KG1 (cell line): ENCODE data around the gene PLCG1.

Experiments used
- DNase-seq: peaks from one replicate; lab custom pipeline; 2025; lab: John Stamatoyannopoulos, UW

Gene PLCG1

GRCh38 chr20:41180599-41181333 lies 43.4 kb downstream of the PLCG1 start:
- no peak for DNase-seq

DNA sequence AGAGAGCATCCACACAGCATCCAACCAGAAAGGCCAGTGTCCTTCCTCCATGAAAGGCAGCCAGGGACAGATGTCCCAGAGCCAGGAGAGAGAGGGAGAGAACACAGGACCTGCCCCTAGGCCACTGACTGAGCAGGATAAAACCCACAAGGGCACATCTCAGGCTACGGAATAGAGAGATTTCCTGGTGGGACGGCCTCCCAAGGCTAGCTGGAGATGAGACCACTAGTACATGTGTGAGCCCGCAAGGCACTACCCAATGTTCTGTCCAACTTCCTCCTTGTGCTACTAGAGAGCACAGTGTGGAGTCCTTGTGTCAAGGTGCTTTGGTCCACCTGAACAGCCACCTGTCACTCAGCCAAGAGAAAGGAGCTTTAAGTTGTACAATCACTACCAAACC lies 44.2 kb downstream of the PLCG1 start:
- no peak for DNase-seq

GRCh38 chr20:41182296-41183212 lies 45.2 kb downstream of the PLCG1 start:
- no peak for DNase-seq

DNA sequence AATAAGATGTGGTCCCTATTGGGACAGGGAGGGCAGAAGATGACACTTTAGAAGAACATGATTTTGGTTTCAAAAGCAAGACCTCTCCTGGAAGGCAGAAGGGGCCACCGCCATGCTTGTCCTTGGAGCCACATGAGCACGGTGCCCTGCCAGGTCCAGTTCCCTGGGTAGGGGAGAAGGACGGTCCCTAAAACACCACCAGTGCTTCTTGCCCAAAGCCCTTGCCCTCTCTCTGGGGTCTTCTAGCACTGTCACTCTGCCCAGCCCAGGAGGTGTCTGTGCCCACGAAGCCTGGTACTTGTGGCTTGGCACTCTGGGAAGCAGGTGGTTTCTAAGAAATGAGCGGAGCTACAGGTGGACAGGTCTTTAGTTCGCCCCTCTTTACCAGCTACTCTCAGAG lies 46.0 kb downstream of the PLCG1 start:
- DNase-seq: no peak

- no peak for DNase-seq
These were observed 46.5 kb downstream of the PLCG1 start for GRCh38 chr20:41183831-41184230.

- DNase-seq: no peak
These were observed 47.8 kb downstream of the PLCG1 start for GRCh38 chr20:41185013-41185757.

DNA sequence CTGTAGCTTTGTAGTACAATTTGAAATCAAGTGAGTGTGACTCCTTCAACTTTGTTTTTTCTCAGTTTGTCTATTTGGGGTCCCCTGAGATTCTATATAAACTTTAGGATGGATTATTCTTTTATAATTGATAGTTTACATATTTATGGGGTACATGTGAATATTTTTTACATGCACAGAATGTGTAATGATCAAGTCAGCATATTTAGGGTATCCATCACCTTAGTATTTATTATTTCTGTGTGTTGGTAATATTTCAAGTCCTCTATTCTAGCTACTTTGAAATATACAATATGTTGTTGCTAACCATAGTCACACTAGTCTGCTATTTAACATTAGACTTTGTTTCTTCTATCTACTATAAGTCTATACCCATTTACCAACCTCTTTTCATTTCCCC lies 50.3 kb downstream of the PLCG1 start:
- DNase-seq: no peak

DNA sequence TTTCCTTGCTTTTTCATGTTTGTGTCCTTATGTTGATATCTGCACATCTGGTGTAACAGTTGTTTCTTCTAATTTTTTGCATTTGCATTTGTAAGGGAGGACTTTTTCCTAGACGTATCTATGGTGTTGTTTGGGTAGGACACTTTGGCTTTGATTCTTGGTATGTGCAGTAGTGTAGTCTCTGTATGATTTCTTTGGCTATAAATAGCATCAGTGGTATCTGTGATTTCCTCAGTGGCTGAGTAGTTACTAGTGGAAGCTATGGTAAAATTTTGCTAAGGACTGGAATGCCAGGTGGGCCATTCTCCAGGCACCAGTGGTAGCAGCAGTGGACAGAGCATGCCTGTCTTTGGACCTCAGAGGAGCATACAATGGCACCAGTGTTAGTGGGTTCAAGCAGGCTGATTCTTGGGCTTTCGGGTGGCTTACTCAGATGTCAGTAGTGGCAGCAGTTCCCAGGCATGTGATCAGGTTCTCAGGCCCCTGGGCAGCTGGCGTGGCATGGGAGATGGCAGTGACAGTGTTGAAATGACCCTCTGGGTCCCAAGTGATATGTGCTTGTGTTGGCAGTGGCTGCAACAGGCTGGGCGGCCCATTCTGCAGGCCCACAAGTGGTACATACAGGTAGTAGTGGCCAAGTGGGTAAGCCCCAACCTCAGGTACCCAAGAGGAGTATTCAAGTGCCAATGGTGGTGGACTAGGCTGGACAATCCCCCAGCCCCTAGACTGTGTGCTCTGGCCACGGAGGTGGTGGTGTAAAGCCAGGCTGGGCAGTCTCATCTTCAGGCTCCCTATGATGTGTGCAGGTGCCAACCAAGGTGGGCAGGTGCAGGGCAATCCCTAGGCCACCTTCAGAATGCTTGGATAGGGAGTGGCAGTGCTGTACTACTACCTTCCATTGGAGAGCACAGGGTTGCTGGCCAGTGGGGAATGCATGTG lies 54.5 kb downstream of the PLCG1 start:
- DNase-seq: no peak

- DNase-seq: no peak
These were observed 55.2 kb downstream of the PLCG1 start for GRCh38 chr20:41192575-41192974.

GRCh38 chr20:41196653-41197225 lies 59.4 kb downstream of the PLCG1 start:
- DNase-seq: no peak

GRCh38 chr20:41198443-41198842 lies 61.1 kb downstream of the PLCG1 start:
- DNase-seq: no peak

- no peak for DNase-seq
These were observed 63.3 kb downstream of the PLCG1 start for GRCh38 chr20:41200446-41201202.

DNA sequence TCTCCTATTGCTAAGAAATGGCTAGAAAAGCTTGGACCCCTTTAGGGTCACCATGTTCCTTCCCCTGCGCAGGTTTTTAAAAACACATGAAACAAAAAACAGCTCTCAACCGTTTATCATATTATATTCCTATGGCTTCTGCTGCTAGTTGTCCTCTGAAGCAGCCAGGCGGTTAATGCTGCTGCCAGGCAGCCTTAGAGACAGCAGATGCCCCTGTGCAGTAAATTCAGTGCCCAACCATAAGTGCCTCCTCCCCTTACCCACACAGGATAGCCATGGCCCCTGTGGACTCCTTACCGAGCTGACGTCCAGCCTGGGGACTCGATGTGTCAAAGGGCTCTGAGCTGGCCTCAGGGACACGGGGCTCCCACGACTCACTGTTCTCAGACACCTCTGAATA lies 64.4 kb downstream of the PLCG1 start:
- no peak for DNase-seq

DNA sequence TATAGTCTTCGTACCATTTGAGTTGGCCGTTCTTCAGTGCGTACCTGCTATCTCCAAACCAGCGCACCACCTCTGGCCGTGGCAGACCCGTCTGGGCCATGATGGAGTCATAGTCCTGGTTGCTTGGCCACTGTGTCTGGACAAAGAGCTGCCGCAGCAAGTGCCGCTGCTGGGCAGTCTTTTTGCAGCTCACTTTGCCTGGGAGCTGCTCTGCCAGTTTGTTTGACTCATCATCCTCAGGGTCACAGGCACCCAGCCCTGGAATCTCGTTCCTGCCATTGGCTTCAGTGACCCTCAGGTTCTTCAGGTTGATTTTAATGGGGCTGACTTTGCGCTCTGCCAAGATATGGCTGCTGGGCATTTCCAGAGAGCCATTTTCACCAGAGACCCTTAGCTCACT lies 65.1 kb downstream of the PLCG1 start:
- DNase-seq: no peak

DNA sequence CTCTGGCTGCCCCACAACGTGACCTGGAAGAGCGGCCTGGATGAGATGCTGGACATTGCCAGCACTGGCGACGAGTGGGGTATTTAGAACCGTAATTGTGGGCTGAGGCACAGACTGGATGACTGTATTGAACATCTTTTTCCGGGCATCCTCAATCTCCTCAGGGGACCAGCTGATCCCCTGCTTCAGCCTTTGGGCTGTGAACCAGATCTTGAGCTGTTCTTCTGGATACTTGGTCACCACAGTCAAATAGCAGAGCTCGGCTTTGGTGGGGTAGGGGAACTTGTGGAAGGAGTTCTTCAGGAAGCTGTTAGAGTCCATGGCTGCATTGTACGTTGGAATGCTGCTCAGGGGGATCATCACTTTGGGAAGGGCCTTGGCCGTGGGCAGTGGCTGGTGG lies 66.3 kb downstream of the PLCG1 start:
- no peak for DNase-seq

DNA sequence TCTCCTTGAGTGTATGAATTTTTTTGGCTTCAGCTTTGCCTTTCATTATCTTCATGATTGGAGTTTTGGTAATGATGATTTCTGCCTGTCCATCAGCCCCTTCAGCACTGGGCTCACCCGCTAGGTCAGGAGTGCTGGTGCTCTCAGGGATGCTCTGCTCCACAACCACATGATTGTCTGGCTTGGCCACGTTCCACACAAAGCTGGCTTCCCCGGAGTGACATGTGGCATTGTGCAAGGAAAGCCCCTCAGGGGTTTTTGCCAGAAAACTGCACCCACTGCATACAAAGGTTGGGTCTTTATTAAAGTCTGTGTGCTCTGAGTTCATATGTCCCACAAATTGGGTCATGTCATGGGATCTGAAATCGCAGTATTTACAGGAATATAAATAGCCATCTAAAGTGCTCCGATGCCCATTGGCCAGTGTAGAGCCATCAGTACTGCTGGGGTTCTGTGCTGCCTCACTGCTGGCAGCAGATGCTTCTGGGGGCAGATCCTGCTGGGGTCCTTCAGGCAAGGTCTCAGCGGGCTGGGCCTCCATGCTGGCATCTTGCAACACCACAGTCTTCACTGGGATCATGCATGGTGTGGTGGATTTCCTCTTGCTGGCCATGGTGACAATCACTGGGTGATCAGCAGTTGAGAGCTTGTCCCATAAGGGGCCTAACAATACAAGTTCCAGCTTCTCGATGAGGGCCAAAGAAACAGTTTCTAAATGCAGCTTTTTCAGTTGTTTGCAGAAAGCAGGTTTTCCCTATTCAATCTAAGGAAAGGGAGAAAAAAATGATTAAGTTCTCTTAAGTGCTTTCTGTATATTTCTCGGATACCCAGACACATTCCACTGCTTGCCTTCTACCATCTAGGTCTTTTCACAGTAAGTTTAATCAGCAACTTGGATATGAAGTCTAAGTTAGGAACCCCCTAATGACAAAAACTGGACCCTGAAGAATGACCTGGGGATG lies 67.2 kb downstream of the PLCG1 start:
- DNase-seq: no peak

- no peak for DNase-seq
These were observed 68.0 kb downstream of the PLCG1 start for GRCh38 chr20:41205313-41205712.

DNA sequence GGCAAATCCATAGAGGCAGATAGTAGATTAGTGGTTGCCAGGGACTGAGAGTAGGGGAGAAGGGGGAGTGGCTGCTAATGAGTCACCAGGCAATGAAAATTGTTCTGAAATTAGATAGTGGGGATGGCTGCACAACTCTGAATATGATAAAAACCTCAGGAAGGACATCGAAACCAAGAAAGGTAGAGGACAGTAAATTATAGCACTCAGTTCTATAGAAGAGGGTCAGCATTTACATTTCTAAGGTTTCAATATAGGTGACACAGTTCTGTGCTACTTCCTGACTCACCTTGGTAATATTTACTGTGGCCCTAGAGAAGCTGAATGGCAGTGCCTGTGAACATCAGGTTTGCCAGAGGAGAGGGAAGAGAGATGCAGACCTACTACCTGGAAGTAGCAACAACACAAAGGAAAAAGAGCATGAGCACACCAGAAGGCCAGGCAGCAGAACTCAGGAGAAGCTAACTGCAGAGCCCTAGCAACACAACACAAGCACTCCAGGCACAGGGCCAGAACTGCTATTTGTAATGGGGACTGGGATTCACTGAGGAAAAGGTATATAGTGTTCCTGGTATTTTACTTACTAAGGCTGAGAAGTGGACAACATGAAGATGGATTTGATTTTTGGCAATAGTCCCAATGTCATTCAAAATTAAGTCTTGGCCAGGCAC lies 75.9 kb downstream of the PLCG1 start:
- DNase-seq: no peak

DNA sequence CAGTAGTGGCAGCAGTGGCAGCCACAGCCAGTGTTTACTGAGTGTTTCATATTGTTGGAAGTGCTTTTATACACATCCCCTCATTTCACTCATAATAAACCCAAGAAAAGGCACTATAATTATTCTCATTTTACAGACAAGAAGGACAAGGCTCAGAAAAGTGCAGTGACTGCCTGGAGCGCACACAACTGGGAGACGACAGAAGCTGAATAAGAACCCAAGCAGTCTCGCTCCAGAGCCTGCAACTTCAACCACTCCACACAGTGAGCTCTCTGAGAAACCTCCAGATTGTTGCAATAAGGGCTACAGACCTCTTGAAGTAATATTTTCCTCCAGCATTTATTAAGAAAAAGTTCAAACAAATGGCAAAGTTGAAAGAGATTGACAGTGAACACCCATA lies 76.9 kb downstream of the PLCG1 start:
- no peak for DNase-seq
